Hindlimb muscle (tissue), 1 donor: Measurements from ENCODE around the gene MC1R. TPM values are rescaled to one million over a fixed set of nuclear protein-coding genes. Genes with fewer than 3 reads are reported as not detected.
A peak's percentile ranks its signal among the peaks of the same experiment; 100 is the strongest.
"Not testable (repeated sequence)": the region's sequence is repeated elsewhere in the genome, so short reads cannot be mapped to it uniquely, and the experiment has no call there.

Experiments used
- DNase-seq: peaks from one replicate; pipeline ENCODE4 v3.0.0-alpha.2; 2013
- polyA plus RNA-seq: library from polyadenylated mRNA; unstranded; fragments of 120-200 nt; gene quantifications from one replicate; pipeline ENCODE4 v1.2.1, GENCODE V29; 2013; ENCODE audit not compliant: insufficient read length

MC1R gene
- polyA plus RNA-seq = 2.6 TPM

GRCh38 chr16:89918453-89919347, at the start of gene MC1R:
MC1R (plus strand) TSS chr16:89918862; CDS start chr16:89919259, 397 bp downstream.
- no peak for DNase-seq

GRCh38 chr16:89869911-89870310, 48.8 kb upstream of the MC1R start:
- DNase-seq = no peak

- no peak for DNase-seq
These were observed 48.2 kb upstream of the MC1R start for GRCh38 chr16:89870440-89870839.

GRCh38 chr16:89871895-89872294, 46.8 kb upstream of the MC1R start:
- DNase-seq = no peak

- DNase-seq = peak; percentile 92
These were observed 45.3 kb upstream of the MC1R start, which contains the start of gene TCF25 for GRCh38 chr16:89873109-89873971. TCF25 (plus strand) TSS chr16:89873592; CDS start chr16:89873668, 76 bp downstream.

- peak; percentile 97 for DNase-seq
These were observed 44.5 kb upstream of the MC1R start for GRCh38 chr16:89873972-89874689.

- not testable (repeated sequence) for DNase-seq
These were observed 39.5 kb upstream of the MC1R start for GRCh38 chr16:89879123-89879522.

- DNase-seq = no peak
These were observed 37.9 kb upstream of the MC1R start for GRCh38 chr16:89880477-89881367.

- no peak for DNase-seq
These were observed 37.3 kb upstream of the MC1R start for GRCh38 chr16:89881368-89881730.

GRCh38 chr16:89883346-89884040, 35.2 kb upstream of the MC1R start:
- no peak for DNase-seq

- DNase-seq = no peak
These were observed 34.6 kb upstream of the MC1R start for GRCh38 chr16:89884041-89884421.

GRCh38 chr16:89887243-89887642, 31.4 kb upstream of the MC1R start:
- DNase-seq = no peak

- no peak for DNase-seq
These were observed 28.5 kb upstream of the MC1R start for GRCh38 chr16:89890200-89890599.

- DNase-seq = no peak
These were observed 27.6 kb upstream of the MC1R start for GRCh38 chr16:89890886-89891657.

GRCh38 chr16:89892055-89892630, 26.5 kb upstream of the MC1R start:
- DNase-seq = no peak

GRCh38 chr16:89892635-89893034, 26.0 kb upstream of the MC1R start:
- no peak for DNase-seq

GRCh38 chr16:89893642-89894548, 24.8 kb upstream of the MC1R start:
- DNase-seq = no peak

GRCh38 chr16:89895482-89896250, 23.0 kb upstream of the MC1R start:
- no peak for DNase-seq
